GM12892 (cell line): ENCODE data around the gene LTBP4.

Experiments used
- POLR2A ChIP-seq: IDR thresholded peaks from 2 replicates; pipeline ENCODE4 v1.6.1; 2011; ENCODE audit warnings: low read depth, low read length, control low read depth
- POLR2AphosphoS5 ChIP-seq: IDR thresholded peaks from 2 replicates; pipeline ENCODE4 v1.6.1; 2011; ENCODE audit warnings: low read depth, low read length, control low read depth
- TAF1 ChIP-seq: IDR thresholded peaks from 2 replicates; pipeline ENCODE4 v1.6.1; 2011; ENCODE audit warnings: low read depth, mild to moderate bottlenecking, control low read depth, low read length, borderline replicate concordance

DNA sequence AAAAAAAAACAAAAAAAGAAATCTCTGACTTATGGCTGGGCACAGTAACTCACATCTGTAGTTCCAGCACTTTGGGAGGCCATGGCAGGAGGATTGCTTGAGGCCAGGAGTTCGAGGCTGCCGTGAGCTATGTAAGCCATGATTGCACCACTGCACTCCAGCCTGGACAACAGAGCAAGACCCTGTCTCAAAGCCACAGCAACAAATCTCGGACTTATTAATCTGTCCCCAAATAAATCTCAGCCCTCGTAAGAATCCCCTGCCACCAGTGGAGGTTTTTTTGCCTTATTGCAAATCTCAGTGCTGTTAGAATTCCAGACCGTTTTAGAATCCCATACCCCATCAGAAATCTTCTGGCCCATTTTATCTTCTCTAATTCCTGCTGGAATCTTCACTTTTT is 19.6 kb upstream of the LTBP4 start:
- no peak for TF ChIP-seq POLR2AphosphoS5
- no peak for TF ChIP-seq TAF1
- no peak for TF ChIP-seq POLR2A
